Activated CD8-positive, alpha-beta memory T cell treated with anti-CD3 and anti-CD28 coated beads for 24 hours (primary cell): ENCODE results near the gene KRTAP10-8.
"Not testable (repeated sequence)": the region's sequence is repeated elsewhere in the genome, so short reads cannot be mapped to it uniquely, and the experiment has no call there.

Source experiments
- DNase-seq: peaks from one replicate; pipeline ENCODE4 v3.0.0-alpha.2; 2020

Gene KRTAP10-8

DNA sequence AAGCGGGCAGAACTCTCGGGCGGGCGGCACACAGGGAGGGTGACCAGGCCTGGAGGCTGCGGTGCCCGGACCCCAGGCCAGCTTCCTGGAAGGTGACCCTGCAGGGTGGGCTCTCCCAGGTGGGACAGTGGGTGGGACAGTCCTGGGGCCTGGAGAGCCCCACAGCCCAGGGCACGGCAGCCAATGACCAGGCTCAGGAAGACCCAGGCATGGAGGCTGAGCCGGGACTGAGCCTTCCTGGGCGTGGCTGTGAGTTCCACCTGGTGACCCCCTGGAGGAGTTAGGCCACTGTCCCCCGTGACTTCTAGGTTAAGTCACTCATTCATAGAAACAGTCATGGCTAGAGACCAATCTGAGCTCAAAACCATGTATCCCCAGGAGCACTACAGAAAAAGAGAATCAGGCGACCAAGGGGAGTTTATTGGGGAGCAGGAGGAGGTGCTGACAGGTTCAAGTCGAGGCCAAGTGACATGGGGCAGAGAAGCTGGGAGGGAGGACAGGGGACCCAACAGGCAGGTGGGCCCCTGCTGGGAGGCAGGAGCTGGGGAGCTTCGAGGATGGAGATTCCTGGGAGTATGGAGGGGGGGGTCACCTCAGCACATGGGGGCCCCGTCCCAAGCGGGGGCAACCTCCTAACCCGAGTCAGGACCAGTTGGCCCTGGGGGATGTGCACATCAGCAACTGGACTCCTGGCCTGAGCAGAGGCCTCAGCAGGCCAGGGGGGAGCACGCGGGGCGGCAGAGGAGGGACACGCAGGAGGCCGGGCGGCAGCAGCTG lies 32.6 kb upstream of the KRTAP10-8 start:
- peak; percentile 43 for DNase-seq

DNA sequence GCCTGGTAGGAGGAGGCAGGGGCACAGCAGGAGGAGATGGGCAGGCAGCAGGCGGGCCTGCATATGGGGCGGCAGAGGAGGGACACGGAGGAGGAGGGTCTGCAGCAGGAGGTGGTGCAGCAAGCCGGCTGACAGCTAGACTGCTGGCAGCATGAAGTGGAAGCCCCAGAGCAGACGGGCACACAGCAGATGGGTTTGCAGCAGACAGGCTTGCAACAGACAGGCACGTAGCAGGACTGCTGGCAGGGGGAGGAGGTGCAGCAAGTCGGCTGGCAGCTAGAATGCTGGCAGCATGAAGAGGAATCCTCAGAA lies 32.1 kb upstream of the KRTAP10-8 start:
- peak; percentile 45 for DNase-seq

DNA sequence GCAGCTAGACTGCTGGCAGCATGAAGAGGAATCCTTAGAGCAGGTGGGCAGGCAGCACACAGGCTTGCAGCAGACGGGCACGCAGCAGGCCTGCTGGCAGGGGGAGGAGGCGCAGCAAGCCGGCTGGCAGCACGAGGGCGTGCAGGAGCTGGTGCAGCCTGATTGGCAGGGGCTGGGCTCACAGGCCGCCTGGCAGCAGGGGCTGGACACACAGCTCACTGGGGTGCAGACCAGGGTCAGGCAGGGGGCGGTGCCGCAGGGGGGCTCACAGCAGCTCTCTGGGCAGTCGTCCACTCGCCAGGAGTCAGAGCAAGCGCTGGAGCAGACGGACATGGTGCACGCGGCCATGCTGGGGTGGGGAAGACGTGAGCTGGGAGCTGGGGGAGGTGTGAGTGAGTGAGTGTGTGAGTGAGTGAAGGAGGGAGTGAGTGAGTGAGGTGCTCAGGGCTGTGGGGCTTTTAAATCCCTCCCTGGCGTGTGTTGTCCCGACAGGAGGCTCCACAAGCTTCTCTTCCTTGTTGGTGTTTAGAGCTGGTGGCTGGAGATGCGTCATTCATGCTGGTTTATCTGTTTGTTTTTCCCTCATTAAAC lies 31.6 kb upstream of the KRTAP10-8 start, which contains the start of gene KRTAP10-5:
Gene KRTAP10-5, minus strand, starts transcription at position 374 of the 591 bp plus-strand sequence. Its CDS starts 26 bp downstream, at position 348.
- peak; percentile 56 for DNase-seq

DNA sequence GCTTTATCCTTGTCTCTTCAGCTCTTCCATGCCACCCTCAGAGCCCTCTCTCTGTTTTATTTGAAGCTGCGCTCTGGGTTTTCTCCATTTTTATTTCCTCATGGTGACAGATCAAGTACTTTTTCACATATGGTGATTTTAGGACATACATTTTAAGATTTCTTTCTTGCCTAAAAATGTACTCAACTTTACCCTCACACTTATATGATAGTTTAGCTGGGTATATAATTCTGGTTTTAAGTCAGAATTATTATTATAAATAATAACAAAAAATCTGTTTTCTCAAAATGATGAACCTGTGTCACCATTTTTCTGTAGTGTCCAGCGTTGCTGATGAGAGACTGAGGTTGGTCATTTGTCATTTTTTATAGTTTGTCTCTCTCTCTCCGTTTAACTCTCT lies 30.7 kb upstream of the KRTAP10-8 start:
- DNase-seq = no peak

DNA sequence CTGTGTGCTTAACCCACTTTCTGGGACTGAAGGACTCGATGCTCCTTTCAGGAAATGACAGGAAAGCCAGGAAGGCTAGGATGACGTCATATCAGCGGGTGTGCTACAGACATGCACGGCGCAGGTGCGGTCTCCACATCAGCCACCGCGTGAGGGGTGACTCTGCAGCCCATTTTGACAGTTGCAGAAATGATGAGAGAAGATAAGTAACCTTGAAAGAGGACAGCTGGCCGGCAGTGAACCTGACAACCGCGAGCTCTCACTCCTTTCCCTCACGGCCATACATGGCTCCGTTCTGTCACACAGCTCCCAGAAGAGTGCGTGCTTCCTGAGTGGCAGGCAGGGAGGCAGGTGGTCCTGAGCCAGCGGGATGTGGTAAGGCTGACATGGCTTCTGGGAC lies 29.8 kb upstream of the KRTAP10-8 start:
- DNase-seq = peak; percentile 28

- no peak for DNase-seq
Measured at GRCh38 chr21:44583089-44583799, 28.6 kb upstream of the KRTAP10-8 start.

DNA sequence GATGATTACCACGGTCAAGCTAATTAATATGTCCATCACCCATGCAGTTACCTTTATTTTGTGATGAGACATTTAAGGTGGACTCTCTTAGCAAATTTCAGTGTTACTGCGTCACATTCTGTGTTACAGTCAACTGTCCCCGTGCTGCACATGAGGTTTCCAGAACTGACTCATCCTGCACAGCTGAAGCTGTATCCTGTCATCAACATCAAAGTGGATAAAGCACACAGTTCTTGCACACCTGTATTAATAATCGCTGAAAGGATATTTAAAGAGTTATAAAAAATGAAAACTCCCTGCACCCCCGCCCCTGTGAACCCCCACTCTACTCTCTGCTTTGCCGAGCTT lies 28.1 kb upstream of the KRTAP10-8 start:
- DNase-seq = no peak

GRCh38 chr21:44585892-44586291 lies 26.0 kb upstream of the KRTAP10-8 start:
- no peak for DNase-seq

DNA sequence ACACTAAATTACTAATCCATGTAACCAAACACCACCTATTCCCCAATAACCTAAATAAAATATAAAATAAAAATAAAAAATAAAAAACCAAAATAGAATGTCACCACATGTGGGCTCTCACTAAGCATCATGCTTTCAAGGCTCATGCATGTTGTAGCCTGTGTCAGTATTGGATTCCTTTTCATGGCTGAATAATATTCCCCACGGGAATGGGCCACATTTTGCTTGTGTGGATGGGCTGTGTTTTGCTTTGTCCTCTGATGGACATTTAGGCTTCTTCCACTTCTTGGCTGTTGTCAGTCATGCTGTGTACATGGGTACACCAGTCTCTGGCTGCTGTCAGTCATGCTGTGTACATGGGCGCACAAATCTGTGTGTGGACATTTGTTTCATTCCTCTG lies 22.8 kb upstream of the KRTAP10-8 start:
- no peak for DNase-seq

DNA sequence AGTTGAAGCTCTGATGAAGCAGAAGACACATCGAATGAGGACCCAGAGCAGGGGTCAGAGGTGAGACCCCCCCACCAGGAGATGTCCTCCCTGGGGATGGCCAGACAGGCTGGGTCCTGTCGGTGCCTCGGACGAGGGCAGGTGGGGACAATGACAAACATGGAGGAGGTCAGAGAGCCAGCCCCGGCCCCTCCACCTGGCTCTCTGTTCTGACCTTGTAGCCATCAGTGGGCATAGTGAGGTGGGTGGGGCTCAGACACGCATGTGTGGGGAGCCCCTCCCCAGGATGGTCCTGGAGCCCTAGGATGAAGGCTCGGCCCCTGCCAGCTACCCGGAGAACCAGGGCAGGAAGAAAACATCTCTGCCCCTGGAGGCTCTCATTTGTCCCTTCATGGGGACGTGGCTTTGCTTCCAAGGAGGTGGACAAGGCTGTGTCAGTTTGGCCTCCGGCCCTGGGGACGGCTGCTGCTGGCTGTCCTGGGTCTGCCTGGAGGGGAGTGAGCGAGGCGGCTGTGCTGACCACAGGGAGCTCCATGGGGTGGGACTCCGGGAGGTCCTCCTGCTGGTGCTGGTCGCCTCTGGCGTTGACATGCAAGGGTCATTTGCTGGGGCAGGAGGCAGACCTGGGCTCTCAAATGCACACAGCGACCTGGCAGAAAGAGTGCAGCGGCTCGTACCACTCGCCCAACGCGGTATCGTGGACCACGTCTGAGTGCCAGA lies 22.1 kb upstream of the KRTAP10-8 start:
- no peak for DNase-seq

- DNase-seq = no peak
Measured at GRCh38 chr21:44590311-44590721, 21.6 kb upstream of the KRTAP10-8 start.

GRCh38 chr21:44590897-44591800 lies 20.7 kb upstream of the KRTAP10-8 start:
- DNase-seq = not testable (repeated sequence)

GRCh38 chr21:44591801-44592130 lies 20.1 kb upstream of the KRTAP10-8 start:
- DNase-seq = not testable (repeated sequence)

- no peak for DNase-seq
Measured at GRCh38 chr21:44592446-44593311, 19.2 kb upstream of the KRTAP10-8 start, which contains the start of gene KRTAP10-6. Gene KRTAP10-6, minus strand, starts transcription at chr21:44592505. Its CDS starts 21 bp downstream, at chr21:44592484.

- no peak for DNase-seq
Measured at GRCh38 chr21:44593598-44594405, 18.1 kb upstream of the KRTAP10-8 start.

DNA sequence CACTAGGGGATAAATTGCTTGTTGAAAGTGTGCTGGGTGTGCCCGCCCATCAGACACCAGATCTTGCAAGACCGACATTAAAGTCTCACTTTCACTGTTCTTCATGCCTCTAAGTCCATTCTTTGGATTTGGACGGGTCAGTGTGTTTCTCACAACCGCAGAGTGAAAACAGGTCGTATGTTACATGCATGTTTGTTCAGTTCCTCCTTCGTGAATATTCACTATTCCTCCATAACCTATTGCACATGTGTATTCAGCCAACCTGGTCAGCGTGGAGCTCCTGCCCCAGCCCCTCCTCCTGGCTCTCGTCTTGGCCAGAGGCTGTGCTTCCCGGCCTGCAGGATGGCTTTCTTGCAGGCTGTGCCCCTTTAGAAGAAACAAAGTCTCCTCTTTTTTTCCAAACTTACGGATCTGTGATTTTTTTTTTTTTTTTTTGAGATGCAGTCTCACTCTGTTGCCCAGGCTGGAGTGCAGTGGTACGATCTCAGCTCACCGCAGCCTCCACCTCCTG lies 17.4 kb upstream of the KRTAP10-8 start:
- no peak for DNase-seq

DNA sequence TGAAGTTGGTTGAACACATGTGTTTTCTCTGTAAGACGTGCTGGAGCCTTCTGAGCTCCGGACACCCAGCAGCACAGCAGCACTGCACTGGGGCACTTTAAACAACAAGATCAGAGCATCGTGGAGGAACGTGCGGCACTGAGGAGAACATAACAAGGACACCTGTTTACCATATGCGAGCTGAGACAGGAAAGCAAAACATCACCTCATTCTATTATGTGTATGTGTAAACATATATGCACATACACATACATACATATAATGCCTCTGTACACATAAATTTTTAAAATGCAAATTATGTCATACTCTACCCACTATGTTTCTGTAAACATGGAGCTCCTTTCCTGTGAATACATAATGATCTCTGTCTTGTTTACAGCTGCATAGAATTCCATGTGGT lies 16.4 kb upstream of the KRTAP10-8 start:
- no peak for DNase-seq

DNA sequence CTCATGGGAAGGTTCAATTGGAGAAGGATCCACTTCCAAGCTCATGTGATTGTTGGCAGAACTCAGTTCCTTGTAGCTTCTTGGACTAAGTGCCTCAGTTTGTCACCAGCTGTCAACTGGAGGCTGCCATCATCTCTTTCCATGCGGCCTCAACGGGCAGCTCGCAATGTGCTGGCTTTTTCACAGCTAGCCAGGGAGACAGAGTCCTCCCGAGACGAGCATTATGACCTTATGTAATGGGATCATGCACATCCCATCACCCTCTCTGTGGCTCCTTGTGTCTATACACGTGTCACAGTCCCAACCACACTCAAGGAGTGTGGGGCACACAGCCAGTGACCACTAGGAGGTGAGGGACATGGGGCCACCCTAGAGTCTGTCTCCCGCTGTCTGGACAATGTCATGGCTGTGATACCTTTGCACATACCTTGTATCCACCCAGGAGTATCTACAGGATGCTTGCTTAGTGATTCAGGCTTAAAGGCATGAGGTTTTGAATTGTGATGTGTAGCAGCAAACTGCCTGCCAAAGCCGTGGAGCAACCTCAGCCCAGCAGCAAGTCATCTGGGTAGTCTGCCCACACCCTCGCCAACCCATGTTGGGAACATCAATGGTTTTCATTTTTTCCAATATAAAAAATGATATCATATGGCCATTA lies 15.7 kb upstream of the KRTAP10-8 start:
- DNase-seq = no peak

DNA sequence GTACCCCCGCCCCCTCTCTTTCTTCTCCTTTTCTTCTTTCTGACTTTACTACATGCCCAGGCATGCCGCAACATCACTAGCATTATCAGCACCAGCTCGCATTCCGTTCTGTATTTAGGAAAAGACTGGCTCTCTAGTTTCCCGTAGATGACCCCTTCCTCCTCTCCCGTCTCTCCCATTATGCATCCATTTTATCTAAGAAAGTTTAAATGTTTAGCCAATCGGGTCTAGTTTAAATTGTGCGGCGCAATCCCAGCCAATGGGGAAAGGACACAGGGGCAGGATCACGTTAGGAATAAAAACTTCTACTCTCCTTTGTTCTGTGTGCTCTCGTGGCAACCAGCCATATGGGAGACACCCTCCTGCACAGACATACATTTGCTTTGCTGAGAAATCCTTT lies 13.8 kb upstream of the KRTAP10-8 start:
- DNase-seq = no peak
